Endothelial cell (in vitro differentiated cells): ENCODE results near the gene RSPH3. TPM values are rescaled to one million over a fixed set of nuclear protein-coding genes. Genes with fewer than 3 reads are reported as not detected.
"Not testable (repeated sequence)": the region's sequence is repeated elsewhere in the genome, so short reads cannot be mapped to it uniquely, and the experiment has no call there.

Experiments
- DNase-seq: peaks from one replicate; pipeline ENCODE4 v3.0.0; 2021; ENCODE audit warnings: low spot score
- H3K27ac Mint-ChIP-seq: one replicate; pipeline ENCODE4 v1.8.0; 2021; ENCODE audit warnings: mixed read lengths, inconsistent platforms; ENCODE audit not compliant: unreplicated experiment
- H3K27me3 Mint-ChIP-seq: one replicate; pipeline ENCODE4 v1.8.0; 2021; ENCODE audit warnings: mild to moderate bottlenecking, moderate library complexity, mixed read lengths, inconsistent platforms; ENCODE audit not compliant: unreplicated experiment
- H3K36me3 Mint-ChIP-seq: one replicate; pipeline ENCODE4 v1.8.0; 2021; ENCODE audit warnings: mild to moderate bottlenecking, low read depth, mixed read lengths, inconsistent platforms; ENCODE audit not compliant: unreplicated experiment
- H3K4me1 Mint-ChIP-seq: one replicate; pipeline ENCODE4 v1.8.0; 2021; ENCODE audit warnings: mild to moderate bottlenecking, mixed read lengths, inconsistent platforms; ENCODE audit not compliant: unreplicated experiment
- H3K4me3 Mint-ChIP-seq: one replicate; pipeline ENCODE4 v1.8.0; 2021; ENCODE audit warnings: mild to moderate bottlenecking, mixed read lengths, inconsistent platforms; ENCODE audit not compliant: unreplicated experiment
- H3K9me3 Mint-ChIP-seq: one replicate; pipeline ENCODE4 v1.8.0; 2021; ENCODE audit warnings: mixed read lengths, inconsistent platforms; ENCODE audit not compliant: unreplicated experiment
- CTCF ChIP-seq: fragments of 200-600 bp; sonication (generic); IDR thresholded peaks from one replicate; pipeline ENCODE4 v1.5.0; 2021; ENCODE audit warnings: antibody characterized with exemption; ENCODE audit not compliant: unreplicated experiment
- total RNA-seq: library from RNA; stranded (reverse); fragmentation: NEBNext Ultra II Directional; extraction: Animal tissue kit (Norgen Biotek cat#: 25700); gene quantifications from one replicate; pipeline ENCODE4 v1.2.1, GENCODE V29; 2021; ENCODE audit not compliant: unreplicated experiment

The RSPH3 gene
- total RNA-seq, 1 donor from 2014 or later, result 4.4 TPM

- H3K9me3 Mint-ChIP-seq, result no peaks in the 10 kb centered on the region
- H3K4me1 Mint-ChIP-seq, result peaks cover 6% of the 10 kb centered on the region
- H3K4me3 Mint-ChIP-seq, result no peak overlapping the region
- H3K36me3 Mint-ChIP-seq, result peaks cover 4% of the 10 kb centered on the region
- TF ChIP-seq CTCF, result no peak
- DNase-seq, result no peak
- H3K27ac Mint-ChIP-seq, result no peak overlapping the region
- peaks cover 2% of the 10 kb centered on the region for H3K27me3 Mint-ChIP-seq
Observed at GRCh38 chr6:158991017-158991723, 8.8 kb downstream of the RSPH3 start.

GRCh38 chr6:158989711-158990110 is 10.3 kb downstream of the RSPH3 start:
- H3K27me3 Mint-ChIP-seq, H3K27ac Mint-ChIP-seq, H3K36me3 Mint-ChIP-seq, DNase-seq, H3K9me3 Mint-ChIP-seq, H3K4me3 Mint-ChIP-seq, H3K4me1 Mint-ChIP-seq: not testable (repeated sequence)

- peaks cover 4% of the 10 kb centered on the region for H3K36me3 Mint-ChIP-seq
- no peak overlapping the region for H3K4me3 Mint-ChIP-seq
- H3K27me3 Mint-ChIP-seq, result peaks cover 2% of the 10 kb centered on the region
- H3K9me3 Mint-ChIP-seq, result no peaks in the 10 kb centered on the region
- no peak for TF ChIP-seq CTCF
- H3K4me1 Mint-ChIP-seq, result peaks cover 3% of the 10 kb centered on the region
- H3K27ac Mint-ChIP-seq, result no peak overlapping the region
- DNase-seq, result no peak
Observed at GRCh38 chr6:158988477-158988876, 11.5 kb downstream of the RSPH3 start.

GRCh38 chr6:158987657-158988056 is 12.3 kb downstream of the RSPH3 start:
- no peak for DNase-seq
- peaks cover 3% of the 10 kb centered on the region for H3K4me1 Mint-ChIP-seq
- no peak overlapping the region for H3K4me3 Mint-ChIP-seq
- H3K9me3 Mint-ChIP-seq, result no peaks in the 10 kb centered on the region
- peaks cover 4% of the 10 kb centered on the region for H3K36me3 Mint-ChIP-seq
- no peak for TF ChIP-seq CTCF
- peaks cover 2% of the 10 kb centered on the region for H3K27me3 Mint-ChIP-seq
- H3K27ac Mint-ChIP-seq, result no peak overlapping the region

GRCh38 chr6:158978757-158979156 is 21.2 kb downstream of the RSPH3 start:
- Mint-ChIP-seq H3K4me3 (no peak overlapping the region), H3K27me3 (no peaks in the 10 kb centered on the region), H3K36me3 (no peaks in the 10 kb centered on the region), H3K27ac (no peak overlapping the region), H3K4me1 (no peaks in the 10 kb centered on the region), H3K9me3 (no peaks in the 10 kb centered on the region)
- no peak for TF ChIP-seq CTCF
- no peak for DNase-seq
